ENCODE data around the gene CGNL1. TPM values are rescaled to one million over a fixed set of nuclear protein-coding genes. Genes with fewer than 3 reads are reported as not detected.
A peak's percentile ranks its signal among the peaks of the same experiment; 100 is the strongest.

CGNL1 gene
- total RNA-seq, 1 experiment from 2014 or later: 0.43 TPM

GRCh38 chr15:57386976-57387375 is 10.7 kb downstream of the CGNL1 start:
- no peak for DNase-seq (ENCODE audit: low spot score)

- no peak for DNase-seq (ENCODE audit: low spot score)
These were observed 11.3 kb downstream of the CGNL1 start for GRCh38 chr15:57387564-57388076.

GRCh38 chr15:57388464-57388863 is 12.2 kb downstream of the CGNL1 start:
- no peak for DNase-seq (ENCODE audit: low spot score)

- no peak for DNase-seq (ENCODE audit: low spot score)
These were observed 13.7 kb downstream of the CGNL1 start for GRCh38 chr15:57389991-57390390.

DNA sequence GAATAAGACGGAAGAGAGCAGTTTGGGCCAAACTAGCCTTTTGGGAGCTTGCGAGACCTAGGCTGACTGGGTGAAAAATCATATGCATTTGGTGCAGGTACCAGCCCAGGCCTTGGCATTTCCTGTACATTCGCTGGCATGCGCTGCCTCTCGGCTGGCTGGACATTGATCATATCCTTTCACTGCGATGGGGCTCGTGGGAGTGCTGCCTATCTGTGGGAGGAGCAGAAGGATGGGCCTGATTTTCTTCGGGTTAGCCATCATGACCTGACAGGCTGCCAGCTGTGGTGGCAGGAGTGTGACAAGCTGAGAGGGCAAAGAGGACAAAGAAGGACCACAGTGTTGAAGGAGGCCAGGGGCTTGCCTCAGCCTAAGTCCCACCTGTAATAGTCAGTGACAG is 14.3 kb downstream of the CGNL1 start:
- no peak for DNase-seq (ENCODE audit: low spot score)

- no peak for DNase-seq (ENCODE audit: low spot score)
These were observed 15.2 kb downstream of the CGNL1 start for GRCh38 chr15:57391537-57391936.

GRCh38 chr15:57393061-57393460 is 16.8 kb downstream of the CGNL1 start:
- no peak for DNase-seq (ENCODE audit: low spot score)

DNA sequence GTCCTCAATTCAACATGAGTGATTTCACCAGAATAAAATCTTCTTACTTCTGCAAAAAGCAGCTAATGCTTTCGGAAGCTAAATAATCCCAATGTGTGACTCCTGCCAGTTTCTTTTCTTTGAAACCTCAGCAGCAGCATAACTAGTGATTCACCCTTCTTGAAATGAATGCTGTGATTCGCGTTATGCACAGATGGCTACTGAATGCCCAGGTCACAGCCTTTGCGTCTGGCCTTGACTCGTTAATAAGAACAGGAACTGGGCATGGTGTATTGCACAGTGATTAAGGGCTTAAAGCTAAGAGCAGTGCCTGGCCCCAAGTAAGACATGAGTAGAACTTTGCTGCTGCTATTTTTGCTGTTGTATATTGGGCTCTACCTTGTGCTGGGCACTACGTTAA is 19.0 kb downstream of the CGNL1 start:
- peak; percentile 27 for DNase-seq (ENCODE audit: low spot score)

DNA sequence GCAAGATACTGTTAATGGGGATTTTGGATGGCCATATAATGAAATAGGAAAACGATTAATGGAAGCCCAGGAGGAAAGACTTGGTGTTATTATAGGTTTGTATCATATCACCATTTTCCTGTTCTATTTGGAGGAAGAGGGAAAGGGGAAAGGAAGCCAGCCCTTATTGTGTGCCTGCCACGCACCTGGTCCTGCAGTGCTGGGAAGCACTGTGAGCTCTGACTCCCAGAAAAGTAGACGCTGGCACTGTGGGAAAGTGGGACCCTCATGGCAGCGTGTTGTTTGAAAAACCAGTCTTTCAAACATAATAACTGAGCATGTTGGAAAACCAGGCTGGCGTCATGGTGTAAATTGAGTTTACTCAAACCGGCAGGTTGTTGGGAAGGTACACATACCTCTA is 22.0 kb downstream of the CGNL1 start:
- no peak for DNase-seq (ENCODE audit: low spot score)

DNA sequence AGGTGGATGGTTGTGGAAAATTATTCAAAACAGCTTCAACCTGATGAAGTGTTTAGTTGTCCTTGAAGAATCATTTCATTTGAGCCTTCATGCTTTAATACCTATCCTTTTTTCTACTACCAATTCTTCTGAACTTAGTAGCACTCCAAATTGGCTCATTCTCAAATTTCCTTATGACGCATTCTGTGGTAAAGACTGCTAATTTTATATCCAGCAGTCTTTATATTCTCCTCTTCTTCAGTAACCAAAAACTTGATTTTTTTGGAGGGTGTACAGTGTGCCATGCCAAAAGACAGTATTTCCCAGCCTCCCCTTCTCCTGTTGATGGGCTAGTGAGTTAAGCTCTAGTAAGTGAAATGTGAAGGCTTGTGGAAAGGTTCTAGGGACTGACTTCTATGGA is 25.2 kb downstream of the CGNL1 start:
- DNase-seq (ENCODE audit: low spot score): no peak

- DNase-seq (ENCODE audit: low spot score): no peak
These were observed 26.7 kb downstream of the CGNL1 start for GRCh38 chr15:57403017-57403416.

DNA sequence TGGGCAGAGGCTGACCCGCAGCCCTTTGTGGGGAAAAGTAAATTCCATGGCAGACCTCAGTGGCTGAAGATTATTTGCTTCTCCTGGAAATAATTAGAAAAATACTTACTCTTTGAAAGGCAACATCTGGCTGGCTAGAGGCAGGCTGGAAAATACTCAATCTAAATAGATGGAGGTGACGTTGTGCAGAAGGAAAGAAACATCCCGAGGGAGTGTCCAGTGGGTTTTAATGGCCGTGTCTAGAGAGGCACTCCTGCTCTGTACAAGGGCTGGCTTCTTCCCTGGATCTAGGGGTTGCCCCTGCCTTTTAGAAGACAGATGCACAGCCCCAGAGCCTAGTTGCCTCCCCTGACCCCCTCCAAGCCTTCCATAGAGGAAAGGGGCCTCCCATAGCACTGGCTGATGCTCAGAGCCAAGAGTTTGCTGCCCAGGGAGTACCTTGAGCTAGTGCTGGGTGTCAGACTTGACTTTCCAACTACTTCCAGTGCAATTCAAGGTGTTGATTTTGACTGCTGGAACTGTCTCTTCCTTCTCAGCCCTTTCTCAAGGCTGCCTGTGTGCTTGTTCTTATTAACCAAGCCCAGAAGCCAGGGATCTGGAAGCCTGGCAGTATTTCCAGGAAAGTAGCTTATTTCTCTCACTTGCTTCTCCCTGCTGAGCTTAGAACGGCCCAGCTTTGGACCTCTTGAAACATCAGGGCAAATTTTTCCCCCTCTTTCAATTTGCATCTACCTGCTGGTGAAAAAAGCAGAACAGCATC is 27.4 kb downstream of the CGNL1 start:
- DNase-seq (ENCODE audit: low spot score): no peak

DNA sequence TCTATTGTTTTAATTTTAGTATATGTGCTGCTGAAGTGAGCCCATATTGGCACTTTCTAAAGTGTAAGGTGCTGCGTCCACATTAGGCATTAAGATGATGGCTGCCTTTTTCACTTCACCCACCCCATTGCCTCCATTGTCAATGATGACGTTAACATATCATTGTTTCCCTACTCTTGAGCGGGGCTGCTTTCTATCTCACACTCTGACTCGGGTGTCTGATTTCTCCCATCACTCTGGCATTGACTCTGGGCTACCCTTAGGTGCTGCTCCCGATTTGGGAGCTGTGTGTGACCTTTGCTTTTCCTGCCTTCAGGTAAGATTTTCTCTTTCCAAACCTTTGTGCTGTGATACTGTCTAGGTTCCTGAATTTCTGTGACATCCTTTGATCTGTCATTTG is 28.8 kb downstream of the CGNL1 start:
- no peak for DNase-seq (ENCODE audit: low spot score)

DNA sequence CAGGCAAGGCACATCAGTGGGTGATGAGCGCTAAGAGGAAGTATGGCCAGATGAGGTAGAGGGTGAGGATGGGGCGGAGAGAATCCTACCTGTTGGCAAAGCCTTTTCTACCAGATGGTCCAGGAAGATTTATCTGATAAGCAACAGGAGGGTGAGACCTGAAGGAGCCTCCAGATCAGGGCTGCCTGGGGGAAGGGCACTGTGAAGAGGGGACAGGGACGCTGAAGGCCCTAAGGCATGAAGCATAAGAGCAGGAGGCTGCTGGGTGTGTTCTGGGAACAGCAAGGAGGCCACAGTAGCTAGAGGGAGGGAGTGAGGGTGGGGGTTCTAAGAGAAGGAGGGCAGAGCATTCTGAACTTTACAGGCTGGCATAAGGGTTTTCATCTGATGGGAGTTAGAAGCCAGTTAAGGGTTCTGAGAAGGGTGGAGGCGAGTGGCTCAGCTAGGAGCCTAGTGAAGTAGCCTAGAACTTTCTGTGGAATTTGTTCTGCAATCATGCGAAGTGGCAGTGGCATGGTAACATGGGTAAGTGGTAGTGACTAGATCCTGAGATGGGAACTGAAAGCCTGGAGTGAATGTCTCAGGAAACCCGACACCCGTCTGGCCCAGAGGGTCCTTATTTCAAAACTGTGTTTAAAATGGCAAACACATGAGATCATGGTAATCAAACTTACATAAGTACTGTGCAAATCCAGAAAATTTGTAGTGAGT is 29.9 kb downstream of the CGNL1 start:
- no peak for DNase-seq (ENCODE audit: low spot score)

- DNase-seq (ENCODE audit: low spot score): no peak
These were observed 34.1 kb downstream of the CGNL1 start for GRCh38 chr15:57410373-57410772.

- no peak for DNase-seq (ENCODE audit: low spot score)
These were observed 35.9 kb downstream of the CGNL1 start for GRCh38 chr15:57411945-57412768.

DNA sequence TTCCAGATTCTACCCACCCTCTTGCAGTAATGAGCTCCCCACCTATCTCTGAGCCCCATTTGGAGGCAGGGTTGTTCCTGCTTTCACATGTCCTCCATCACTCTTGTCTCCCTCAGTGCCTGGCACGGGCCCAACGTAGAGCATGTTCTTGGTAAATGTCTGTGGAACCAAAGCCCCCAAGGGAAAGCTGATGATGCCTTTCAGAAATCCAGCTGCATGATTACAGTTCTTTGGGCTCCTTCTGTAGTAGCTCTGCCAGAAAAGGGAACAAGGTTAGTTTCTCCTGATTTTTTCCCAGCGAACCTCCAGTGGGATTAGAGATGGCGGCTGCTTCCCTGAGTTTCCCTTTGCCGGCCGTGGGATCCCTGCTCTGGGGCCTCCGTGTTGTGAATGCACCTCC is 39.3 kb downstream of the CGNL1 start:
- DNase-seq (ENCODE audit: low spot score): no peak

GRCh38 chr15:57418635-57419034 is 42.3 kb downstream of the CGNL1 start:
- DNase-seq (ENCODE audit: low spot score): no peak

DNA sequence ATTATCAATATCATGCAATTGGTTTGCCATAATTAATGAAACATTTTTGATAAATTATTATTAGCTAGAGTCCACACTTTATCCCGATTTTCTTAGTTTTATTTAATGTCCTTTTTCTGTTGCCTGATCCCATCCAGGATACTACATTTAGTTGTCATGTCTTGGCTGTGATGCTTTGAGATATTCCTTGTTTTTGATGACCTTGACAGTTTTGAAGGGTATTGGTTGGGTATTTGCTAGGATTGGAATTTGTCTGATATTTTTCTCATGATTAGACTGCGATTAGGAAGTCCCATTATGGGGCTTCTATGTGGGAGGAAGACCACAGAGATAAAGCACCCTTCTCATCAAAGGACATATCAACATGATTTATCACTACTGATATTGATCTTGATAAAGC is 43.0 kb downstream of the CGNL1 start:
- DNase-seq (ENCODE audit: low spot score): no peak

DNA sequence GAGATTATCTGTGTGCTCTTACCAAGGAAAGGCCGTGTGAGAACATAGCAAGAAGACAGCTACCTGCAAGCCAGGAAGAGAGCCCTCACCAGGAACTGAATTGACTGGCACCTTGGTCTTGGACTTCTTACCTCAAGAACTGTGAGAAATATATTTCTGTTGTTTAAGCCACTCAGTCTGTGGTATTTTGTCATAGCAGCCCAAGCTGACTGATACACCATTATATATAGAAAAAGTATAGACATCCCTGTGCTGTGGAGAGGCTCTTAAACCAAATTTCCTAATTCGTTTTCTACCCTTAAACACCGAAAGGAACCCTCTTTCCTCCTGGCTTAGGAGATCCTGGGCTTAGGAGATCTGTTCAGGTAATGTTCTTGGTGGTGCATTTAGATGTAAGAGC is 44.8 kb downstream of the CGNL1 start:
- no peak for DNase-seq (ENCODE audit: low spot score)

GRCh38 chr15:57421551-57421950 is 45.2 kb downstream of the CGNL1 start:
- DNase-seq (ENCODE audit: low spot score): no peak

DNA sequence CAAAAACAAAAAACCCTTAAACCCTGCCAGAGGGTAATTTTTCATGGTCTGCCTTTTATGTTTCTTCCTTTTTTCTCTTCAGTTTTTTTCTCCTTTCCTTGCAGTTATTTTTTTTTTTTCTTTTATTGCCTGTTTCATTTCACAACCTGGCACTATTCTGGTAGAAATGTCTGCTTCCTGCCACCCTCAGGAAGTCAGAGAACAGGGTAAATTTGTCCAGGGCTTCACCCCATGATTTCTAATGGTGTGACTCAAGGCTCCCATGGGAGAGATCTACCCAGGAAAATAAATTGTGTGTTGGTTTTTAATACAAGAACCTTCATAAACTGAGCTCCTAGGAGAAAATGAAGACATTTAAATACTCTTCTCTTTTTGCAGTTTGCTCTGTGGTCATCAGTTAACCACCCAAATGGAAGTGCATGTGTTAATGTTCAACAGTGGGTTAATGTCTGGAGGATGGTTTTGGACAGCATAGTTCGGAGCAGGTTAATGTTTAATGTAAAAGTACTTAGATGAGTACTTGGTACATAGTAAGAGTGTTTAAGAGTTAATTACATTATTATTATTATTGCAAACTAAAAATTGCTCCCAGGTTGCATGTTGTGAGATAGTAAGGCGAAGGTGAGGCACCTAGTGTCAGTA is 45.9 kb downstream of the CGNL1 start:
- DNase-seq (ENCODE audit: low spot score): no peak

Measured in H4 (cell line).